Thymus (tissue), 11 donors: ENCODE measurements around the gene CELF5. TPM values are rescaled to one million over a fixed set of nuclear protein-coding genes. Genes with fewer than 3 reads are reported as not detected.
"Not testable (repeated sequence)": the region's sequence is repeated elsewhere in the genome, so short reads cannot be mapped to it uniquely, and the experiment has no call there.

Source experiments
- DNase-seq, 9 donors: peaks; one replicate each; pipeline ENCODE4 v3.0.0-alpha.2; 2013; ENCODE audit warnings: low spot score in 9 of 9, low read depth in 6 of 9, missing footprints in 1 of 9
- H3K27ac ChIP-seq, 2 donors: one replicate each; pipeline ENCODE4 v1.5.1; 2013; ENCODE audit warnings: control low read depth in 1 of 2, low read depth in 1 of 2, low read length in 1 of 2, mild to moderate bottlenecking in 1 of 2, moderate library complexity in 1 of 2
- H3K27me3 ChIP-seq, 2 donors: one replicate each; pipeline ENCODE4 v1.5.1; 2013; ENCODE audit warnings: low read length in 1 of 2; ENCODE audit not compliant: control insufficient read depth in 2 of 2, insufficient read depth in 1 of 2
- H3K36me3 ChIP-seq, 2 donors: one replicate each; pipeline ENCODE4 v1.5.1; 2013; ENCODE audit warnings: low read length in 1 of 2, mild to moderate bottlenecking in 1 of 2, moderate library complexity in 1 of 2; ENCODE audit not compliant: control insufficient read depth in 2 of 2, insufficient read depth in 2 of 2
- H3K4me1 ChIP-seq, 2 donors: one replicate each; pipeline ENCODE4 v1.5.1; 2013; ENCODE audit warnings: low read length in 2 of 2; ENCODE audit not compliant: control insufficient read depth in 2 of 2, insufficient read depth in 2 of 2
- H3K4me3 ChIP-seq, 2 donors: one replicate each; pipeline ENCODE4 v1.5.1; 2013; ENCODE audit warnings: low read length in 2 of 2, control low read depth in 1 of 2, mild to moderate bottlenecking in 1 of 2
- H3K9me3 ChIP-seq, 2 donors: one replicate each; pipeline ENCODE4 v1.5.1; 2013; ENCODE audit warnings: low read length in 1 of 2, mild to moderate bottlenecking in 1 of 2; ENCODE audit not compliant: control insufficient read depth in 2 of 2, insufficient read depth in 1 of 2
- WGBS: extraction: QIAGEN DNeasy Blood & Tissue Kit; methylation state at CpG from one replicate; pipeline ENCODE4 v1.1.7; 2013; 5-methylcytosine and 5-hydroxymethylcytosine counted together
- polyA plus RNA-seq: library from polyadenylated mRNA; stranded (reverse); fragments of 200-250 nt; gene quantifications from one replicate; pipeline ENCODE4 v1.2.3, GENCODE V29; 2013
- total RNA-seq: library from RNA; stranded (reverse); fragments of 120-200 nt; gene quantifications from one replicate; pipeline ENCODE4 v1.2.4, GENCODE V29; 2013
- donor health status: healthy.

CELF5 gene
- total and polyA plus RNA-seq, 2 donors = 0.28 to 1.4 TPM

- Histone ChIP-seq H3K27ac (no peak overlapping the region), H3K4me3 (no peak overlapping the region), H3K4me1 (no peaks in the 10 kb centered on the region), H3K9me3 (no peaks in the 10 kb centered on the region), H3K36me3 (no peaks in the 10 kb centered on the region), H3K27me3 (peaks cover 0 to 4% of the 10 kb centered on the region in 2 donors)
- 47% methylated on average over 2 of the region's 2 CpGs for WGBS
- DNase-seq = no peak
These were observed 99.2 kb downstream of the CELF5 start for GRCh38 chr19:3323658-3324057.

GRCh38 chr19:3324405-3324856, 100.0 kb downstream of the CELF5 start:
- 53% methylated on average over 5 of the region's 5 CpGs for WGBS
- DNase-seq = peak in 3 of 9 donors; percentile 32 to 45 (median 38)
- H3K4me3 ChIP-seq = no peak overlapping the region
- no peaks in the 10 kb centered on the region for H3K36me3 ChIP-seq
- H3K9me3 ChIP-seq = no peaks in the 10 kb centered on the region
- peaks cover 0 to 4% of the 10 kb centered on the region in 2 donors for H3K27me3 ChIP-seq
- no peak overlapping the region for H3K27ac ChIP-seq
- no peaks in the 10 kb centered on the region for H3K4me1 ChIP-seq

GRCh38 chr19:3325451-3325850, 101.0 kb downstream of the CELF5 start:
- no peaks in the 10 kb centered on the region for H3K9me3 ChIP-seq
- H3K36me3 ChIP-seq = no peaks in the 10 kb centered on the region
- peaks cover 0 to 2% of the 10 kb centered on the region in 2 donors for H3K27me3 ChIP-seq
- WGBS = 98% methylated on average over 1 of the region's 1 CpG
- no peak overlapping the region for H3K27ac ChIP-seq
- no peak overlapping the region for H3K4me3 ChIP-seq
- no peaks in the 10 kb centered on the region for H3K4me1 ChIP-seq
- DNase-seq = no peak

GRCh38 chr19:3328743-3329142, 104.3 kb downstream of the CELF5 start:
- DNase-seq = no peak
- H3K27ac ChIP-seq = no peak overlapping the region
- no peaks in the 10 kb centered on the region for H3K36me3 ChIP-seq
- H3K9me3 ChIP-seq = peaks cover 0 to 9% of the 10 kb centered on the region in 2 donors
- no peak overlapping the region for H3K4me3 ChIP-seq
- 98% methylated on average over 3 of the region's 3 CpGs for WGBS
- no peaks in the 10 kb centered on the region for H3K27me3 ChIP-seq
- no peaks in the 10 kb centered on the region for H3K4me1 ChIP-seq

- 94% methylated on average over 9 of the region's 9 CpGs for WGBS
- H3K9me3 ChIP-seq = peaks cover 0 to 9% of the 10 kb centered on the region in 2 donors
- no peak overlapping the region for H3K4me3 ChIP-seq
- H3K36me3 ChIP-seq = no peaks in the 10 kb centered on the region
- H3K27ac ChIP-seq = no peak overlapping the region
- no peaks in the 10 kb centered on the region for H3K4me1 ChIP-seq
- no peaks in the 10 kb centered on the region for H3K27me3 ChIP-seq
- no peak for DNase-seq
These were observed 105.6 kb downstream of the CELF5 start for GRCh38 chr19:3330047-3330446.

GRCh38 chr19:3332232-3332631, 107.8 kb downstream of the CELF5 start:
- not testable (repeated sequence) for H3K27me3 ChIP-seq, H3K36me3 ChIP-seq, H3K4me3 ChIP-seq, H3K4me1 ChIP-seq, H3K9me3 ChIP-seq, H3K27ac ChIP-seq, DNase-seq
- WGBS = 100% methylated on average over 1 of the region's 1 CpG

GRCh38 chr19:3333020-3333583, 108.6 kb downstream of the CELF5 start:
- no peaks in the 10 kb centered on the region for H3K4me1 ChIP-seq
- no peak for DNase-seq
- 80% methylated on average over 4 of the region's 4 CpGs for WGBS
- no peak overlapping the region for H3K27ac ChIP-seq
- H3K27me3 ChIP-seq = peaks cover 0 to 5% of the 10 kb centered on the region in 2 donors
- H3K36me3 ChIP-seq = no peaks in the 10 kb centered on the region
- peaks cover 0 to 9% of the 10 kb centered on the region in 2 donors for H3K9me3 ChIP-seq
- H3K4me3 ChIP-seq = no peak overlapping the region

- no peaks in the 10 kb centered on the region for H3K36me3 ChIP-seq
- no peak for DNase-seq
- peaks cover 0 to 9% of the 10 kb centered on the region in 2 donors for H3K9me3 ChIP-seq
- 96% methylated on average over 8 of the region's 8 CpGs for WGBS
- H3K27ac ChIP-seq = no peak overlapping the region
- H3K4me1 ChIP-seq = peaks cover 4 to 5% of the 10 kb centered on the region in 2 donors
- H3K27me3 ChIP-seq = peaks cover 0 to 5% of the 10 kb centered on the region in 2 donors
- no peak overlapping the region for H3K4me3 ChIP-seq
These were observed 109.2 kb downstream of the CELF5 start for GRCh38 chr19:3333662-3334061.

GRCh38 chr19:3334749-3335430, 110.4 kb downstream of the CELF5 start:
- 85% methylated on average over 8 of the region's 8 CpGs for WGBS
- not testable (repeated sequence) for H3K27me3 ChIP-seq, DNase-seq, H3K9me3 ChIP-seq, H3K4me1 ChIP-seq, H3K27ac ChIP-seq, H3K36me3 ChIP-seq, H3K4me3 ChIP-seq
